H1 (cell line): ENCODE measurements around the gene TIMM8A. TPM values are rescaled to one million over a fixed set of nuclear protein-coding genes. Genes with fewer than 3 reads are reported as not detected.

Experiments
- CHD7 ChIP-seq: fragments of 300-600 bp; sonication (generic); IDR thresholded peaks from 2 replicates; pipeline ENCODE4 v1.7.1; 2012; ENCODE audit warnings: low read length, moderate library complexity, mild to moderate bottlenecking, inconsistent platforms; ENCODE audit not compliant: insufficient replicate concordance
- GABPA ChIP-seq: IDR thresholded peaks from 2 replicates; pipeline ENCODE4 v1.6.1; 2011; ENCODE audit warnings: mild to moderate bottlenecking, low read length, moderate library complexity, borderline replicate concordance; ENCODE audit not compliant: insufficient read depth
- KDM5A ChIP-seq: fragments of 200-600 bp; IDR thresholded peaks from 2 replicates; pipeline ENCODE4 v1.7.1; 2012; ENCODE audit warnings: mild to moderate bottlenecking, low read length, inconsistent platforms, mixed read lengths
- RAD21 ChIP-seq, 2 experiments: IDR thresholded peaks in 1 of 2; conservative IDR thresholded peaks in 1 of 2; 2 replicates each; pipeline ENCODE4 v1.6.1; 2011; ENCODE audit warnings: low read depth in 2 of 2, low read length in 2 of 2, improper control_type of control experiment in 1 of 2, inconsistent platforms in 1 of 2, mild to moderate bottlenecking in 1 of 2, moderate library complexity in 1 of 2
- SP1 ChIP-seq: IDR thresholded peaks from 2 replicates; pipeline ENCODE4 v1.6.1; 2011; ENCODE audit warnings: low read depth, low read length
- ZNF274 ChIP-seq: IDR thresholded peaks from 2 replicates; pipeline ENCODE4 v1.7.0; 2012; ENCODE audit warnings: low read length, borderline replicate concordance; ENCODE audit errors: extremely low read depth
- polyA plus RNA-seq, 7 experiments: library from polyadenylated mRNA; depleted of rRNA in 3 of 7; stranded (reverse) in 5 of 7; unstranded in 2 of 7; fragments of >200 nt in 5 of 7; fragments of 200-250 nt in 2 of 7; gene quantifications; 1 replicate in 5 of 7; 2 replicates in 1 of 7; 4 replicates in 1 of 7; pipeline versions ENCODE4 v1.2.1 to v1.2.3, GENCODE V29; 2011 to 2013; ENCODE audit warnings: missing spikeins in 2 of 7, mixed read lengths in 2 of 7
- total RNA-seq: library from RNA; stranded (reverse); fragmentation: NEBNext Ultra II Directional; extraction: Animal tissue kit (Norgen Biotek cat#: 25700); gene quantifications from 2 replicates; pipeline ENCODE4 v1.2.1, GENCODE V29; 2021

The TIMM8A gene
- total and polyA plus RNA-seq, 2 of the 8 experiments (the other 6 are each of a cell fraction or from before 2014, with no cell fraction given): 16.1 to 38.1 TPM

DNA sequence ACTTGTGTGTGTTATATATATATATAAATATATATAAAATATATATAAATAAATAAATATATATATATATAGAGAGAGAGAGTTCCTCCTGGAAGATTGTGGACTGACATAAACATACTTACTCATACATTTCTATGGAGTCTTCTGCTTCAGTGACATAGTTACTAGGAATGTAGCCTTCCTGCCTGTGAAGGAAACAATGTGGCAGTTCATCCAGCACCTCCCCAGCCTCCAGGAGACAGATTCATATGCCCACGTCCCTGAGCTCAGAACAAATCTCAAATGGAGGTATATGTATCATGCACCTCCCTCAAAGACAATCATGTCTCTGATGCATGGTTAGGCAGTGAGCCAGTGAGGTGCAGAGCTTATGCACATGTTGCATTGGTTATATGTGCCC lies 11.4 kb upstream of the TIMM8A start (continued):
- TF ChIP-seq ZNF274 (no peak), SP1 (no peak), RAD21 (IDR thresholded peaks at IDR 0.05 in 1 of 2, conservative IDR thresholded peaks at IDR 0.05 in 1 of 2; ENCODE audit: low read depth in 2 of 2, low read length in 2 of 2) (no peak), GABPA (no peak), CHD7 (no peak), KDM5A (no peak)
